Neural crest cell (in vitro differentiated cells): ENCODE results near the gene PLCH2. TPM values are rescaled to one million over a fixed set of nuclear protein-coding genes. Genes with fewer than 3 reads are reported as not detected.

Experiments
- DNase-seq: peaks from one replicate; pipeline ENCODE4 v3.0.0; 2021; ENCODE audit warnings: low read depth, mixed read lengths, low spot score
- H3K27ac Mint-ChIP-seq: one replicate; pipeline ENCODE4 v1.8.0; 2021; ENCODE audit warnings: mild to moderate bottlenecking, mixed read lengths; ENCODE audit not compliant: unreplicated experiment
- H3K27me3 Mint-ChIP-seq: 2 replicates; pipeline ENCODE4 v1.8.0; 2021; ENCODE audit warnings: low read depth, mild to moderate bottlenecking, mixed read lengths
- H3K36me3 Mint-ChIP-seq: 2 replicates; pipeline ENCODE4 v1.8.0; 2021; ENCODE audit warnings: low read depth, mild to moderate bottlenecking, mixed read lengths
- H3K4me1 Mint-ChIP-seq: 2 replicates; pipeline ENCODE4 v1.8.0; 2021; ENCODE audit warnings: mixed read lengths
- H3K4me3 Mint-ChIP-seq: one replicate; pipeline ENCODE4 v1.8.0; 2021; ENCODE audit warnings: mild to moderate bottlenecking, mixed read lengths
- H3K9me3 Mint-ChIP-seq: 2 replicates; pipeline ENCODE4 v1.8.0; 2021; ENCODE audit warnings: mixed read lengths
- total RNA-seq: library from RNA; stranded (reverse); gene quantifications from 2 replicates; pipeline ENCODE4 v1.2.1, GENCODE V29; 2021
- TF ChIP-seq, protein P1 (sequence below): fragments of 200-600 bp; sonication (generic); conservative IDR thresholded peaks from 2 replicates; pipeline ENCODE4 v1.5.0; 2021; ENCODE audit warnings: antibody characterized with exemption, mild to moderate bottlenecking

Gene PLCH2
- total RNA-seq, 1 donor from 2014 or later = 0.37 TPM

DNA sequence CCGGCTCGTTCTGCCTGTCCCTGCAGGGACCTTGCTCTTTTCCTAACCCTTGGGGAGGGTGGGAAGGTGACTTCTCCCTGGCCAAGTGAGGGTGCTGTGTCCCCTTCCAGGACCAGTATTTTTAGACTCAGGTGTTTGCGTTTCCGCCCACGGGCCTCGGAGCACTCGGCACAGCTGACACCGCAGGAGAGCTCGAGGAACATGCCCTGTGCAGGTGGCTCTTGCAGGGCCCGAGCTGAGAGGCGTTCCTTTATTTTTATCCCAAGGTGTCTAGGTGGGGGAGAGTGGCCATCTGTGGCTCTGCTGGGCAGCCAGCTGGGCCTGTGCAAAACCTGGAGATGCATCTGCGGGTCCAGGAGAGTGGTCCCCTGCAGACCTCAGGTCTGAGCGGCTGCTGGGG is 16.0 kb downstream of the PLCH2 start:
- Mint-ChIP-seq H3K27me3 (no peaks in the 10 kb centered on the region), H3K9me3 (peaks cover 6% of the 10 kb centered on the region), H3K4me3 (no peak overlapping the region), H3K27ac (no peak overlapping the region), H3K4me1 (no peaks in the 10 kb centered on the region), H3K36me3 (no peaks in the 10 kb centered on the region)
- TF ChIP-seq, protein P1, sequence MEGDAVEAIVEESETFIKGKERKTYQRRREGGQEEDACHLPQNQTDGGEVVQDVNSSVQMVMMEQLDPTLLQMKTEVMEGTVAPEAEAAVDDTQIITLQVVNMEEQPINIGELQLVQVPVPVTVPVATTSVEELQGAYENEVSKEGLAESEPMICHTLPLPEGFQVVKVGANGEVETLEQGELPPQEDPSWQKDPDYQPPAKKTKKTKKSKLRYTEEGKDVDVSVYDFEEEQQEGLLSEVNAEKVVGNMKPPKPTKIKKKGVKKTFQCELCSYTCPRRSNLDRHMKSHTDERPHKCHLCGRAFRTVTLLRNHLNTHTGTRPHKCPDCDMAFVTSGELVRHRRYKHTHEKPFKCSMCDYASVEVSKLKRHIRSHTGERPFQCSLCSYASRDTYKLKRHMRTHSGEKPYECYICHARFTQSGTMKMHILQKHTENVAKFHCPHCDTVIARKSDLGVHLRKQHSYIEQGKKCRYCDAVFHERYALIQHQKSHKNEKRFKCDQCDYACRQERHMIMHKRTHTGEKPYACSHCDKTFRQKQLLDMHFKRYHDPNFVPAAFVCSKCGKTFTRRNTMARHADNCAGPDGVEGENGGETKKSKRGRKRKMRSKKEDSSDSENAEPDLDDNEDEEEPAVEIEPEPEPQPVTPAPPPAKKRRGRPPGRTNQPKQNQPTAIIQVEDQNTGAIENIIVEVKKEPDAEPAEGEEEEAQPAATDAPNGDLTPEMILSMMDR = no peak
- no peak for DNase-seq

DNA sequence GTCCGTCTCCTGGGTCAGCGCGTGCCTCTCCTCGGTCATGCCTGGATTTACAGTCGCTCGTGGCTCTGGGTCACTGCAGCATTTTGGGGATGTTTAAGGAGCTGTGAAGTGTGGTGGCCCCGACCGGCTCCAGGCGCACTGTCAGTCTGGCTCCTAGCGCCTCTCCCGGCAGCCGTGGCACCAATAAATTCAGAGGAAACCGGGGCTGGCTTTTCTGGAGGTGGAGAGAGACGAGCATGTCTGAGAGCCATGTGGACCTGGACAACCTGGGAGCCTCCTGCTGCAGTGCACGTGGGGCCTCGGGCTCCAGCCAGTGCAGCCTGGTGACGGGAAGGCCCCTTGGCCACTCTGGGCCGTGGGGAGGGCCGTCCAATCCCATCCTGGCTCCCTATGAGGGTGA is 17.1 kb downstream of the PLCH2 start:
- DNase-seq = no peak
- Mint-ChIP-seq H3K27ac (peak overlapping the region; percentile 43), H3K36me3 (no peaks in the 10 kb centered on the region), H3K4me1 (no peaks in the 10 kb centered on the region), H3K27me3 (no peaks in the 10 kb centered on the region), H3K4me3 (no peak overlapping the region), H3K9me3 (peaks cover 6% of the 10 kb centered on the region)
- TF ChIP-seq, protein P1 = no peak

DNA sequence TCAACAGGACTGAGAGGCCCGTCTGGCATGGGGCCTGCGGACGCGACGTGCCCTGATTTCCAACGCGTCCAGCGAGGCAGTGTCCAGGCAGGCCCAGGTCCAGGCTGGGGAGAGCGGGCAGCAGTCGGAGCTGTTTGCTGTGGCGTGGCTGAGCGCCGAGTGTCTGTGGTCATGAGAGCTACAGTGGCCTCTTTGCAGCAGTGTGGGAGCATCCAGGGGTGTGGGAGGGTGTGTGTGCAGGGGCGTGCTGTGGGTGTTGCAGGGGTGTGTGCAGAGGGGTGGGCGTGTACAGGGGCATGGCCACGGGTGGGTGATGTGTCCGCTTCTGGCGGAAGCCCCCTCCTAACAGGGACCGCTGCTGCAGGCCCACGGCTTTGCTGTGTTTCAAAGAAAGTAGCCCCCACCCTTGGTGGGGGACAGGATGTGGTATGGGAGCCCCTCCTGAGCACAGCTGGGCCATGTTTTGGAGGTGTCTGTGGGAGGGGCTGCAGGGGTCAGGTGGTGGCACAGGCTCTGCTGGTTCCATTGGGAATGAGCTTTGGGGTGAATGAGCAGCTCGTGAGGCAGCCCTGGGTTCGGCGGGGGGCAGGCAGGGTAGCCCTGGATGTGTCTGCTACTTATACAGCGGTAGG is 17.7 kb downstream of the PLCH2 start:
- DNase-seq = no peak
- Mint-ChIP-seq H3K36me3 (no peaks in the 10 kb centered on the region), H3K27ac (peak overlapping the region; percentile 62), H3K9me3 (peaks cover 1% of the 10 kb centered on the region), H3K27me3 (no peaks in the 10 kb centered on the region), H3K4me1 (no peaks in the 10 kb centered on the region), H3K4me3 (no peak overlapping the region)
- TF ChIP-seq, protein P1 = no peak

DNA sequence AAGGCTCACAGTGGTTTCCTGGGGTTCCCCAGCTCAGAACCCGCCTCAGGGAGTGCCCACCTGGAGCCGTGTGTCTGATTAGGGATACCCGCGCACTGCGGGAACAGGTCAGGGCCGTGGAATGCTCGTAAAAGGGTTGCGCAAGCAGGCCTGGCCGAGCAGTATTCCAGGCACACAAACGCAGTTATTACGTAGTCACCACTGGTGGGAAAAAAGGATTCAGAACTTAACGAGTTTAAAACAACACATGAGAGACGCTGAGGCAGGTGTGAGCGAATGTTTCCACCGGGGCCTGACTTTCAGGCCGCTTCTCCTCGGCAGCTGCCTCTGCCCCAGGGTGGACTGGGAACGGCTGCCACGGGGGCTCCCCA is 18.2 kb downstream of the PLCH2 start:
- H3K9me3 Mint-ChIP-seq = no peaks in the 10 kb centered on the region
- DNase-seq = no peak
- no peaks in the 10 kb centered on the region for H3K36me3 Mint-ChIP-seq
- no peak overlapping the region for H3K4me3 Mint-ChIP-seq
- H3K27me3 Mint-ChIP-seq = no peaks in the 10 kb centered on the region
- no peaks in the 10 kb centered on the region for H3K4me1 Mint-ChIP-seq
- TF ChIP-seq, protein P1 = no peak
- H3K27ac Mint-ChIP-seq = no peak overlapping the region

DNA sequence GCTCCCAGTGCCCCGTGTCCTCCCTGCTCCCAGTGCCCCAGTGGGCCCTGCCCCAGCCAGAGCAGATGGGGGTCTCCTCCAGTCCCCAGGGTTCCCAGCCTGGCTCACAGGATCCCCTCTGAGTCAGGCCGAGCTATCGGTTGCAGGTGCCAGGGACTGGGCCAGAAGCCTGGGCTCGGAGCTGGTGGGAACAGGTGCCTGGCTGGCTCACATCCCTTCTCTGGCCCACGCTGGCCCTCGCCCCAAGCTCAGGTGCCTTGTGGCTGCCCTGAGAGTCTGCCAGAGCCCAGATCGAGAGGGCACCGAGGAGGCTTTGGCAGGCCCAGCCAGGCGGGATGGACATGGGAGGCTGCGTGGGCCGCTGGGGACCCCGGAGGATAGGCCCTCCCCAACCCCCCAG is 18.9 kb downstream of the PLCH2 start:
- TF ChIP-seq, protein P1 = no peak
- Mint-ChIP-seq H3K4me3 (no peak overlapping the region), H3K9me3 (no peaks in the 10 kb centered on the region), H3K27me3 (no peaks in the 10 kb centered on the region), H3K27ac (no peak overlapping the region), H3K4me1 (no peaks in the 10 kb centered on the region), H3K36me3 (no peaks in the 10 kb centered on the region)
- no peak for DNase-seq
